ENCODE data around the gene ANGEL1.

The ANGEL1 gene

GRCh38 chr14:76812422-76813383 lies at the start of gene ANGEL1:
Gene ANGEL1 (minus strand): TSS chr14:76812882. CDS start chr14:76812827, 55 bp downstream.
- TF ChIP-seq TCF4 (CRISPR knock-in tag; IDR thresholded peaks at IDR 0.05; ENCODE audit: borderline replicate concordance) = no peak
- TF ChIP-seq ESRRG (CRISPR knock-in tag; IDR thresholded peaks at IDR 0.05) = no peak
- TF ChIP-seq ZFP3 (CRISPR knock-in tag; IDR thresholded peaks at IDR 0.05) = no peak
- no peak for TF ChIP-seq ZC3H10 (CRISPR knock-in tag; IDR thresholded peaks at IDR 0.05)
- no peak for TF ChIP-seq OSR1 (CRISPR knock-in tag; IDR thresholded peaks at IDR 0.05)
- no peak for TF ChIP-seq RARB (CRISPR knock-in tag; IDR thresholded peaks at IDR 0.05)
- no peak for TF ChIP-seq BACH2 (CRISPR knock-in tag; IDR thresholded peaks at IDR 0.05; ENCODE audit: borderline replicate concordance)
- no peak for TF ChIP-seq ZNF8 (CRISPR knock-in tag; IDR thresholded peaks at IDR 0.05)
- no peak for TF ChIP-seq CREB5 (CRISPR knock-in tag; IDR thresholded peaks at IDR 0.05; ENCODE audit: low read depth)
- no peak for TF ChIP-seq GLIS3 (CRISPR knock-in tag; IDR thresholded peaks at IDR 0.05)
- no peak for TF ChIP-seq SNAI2 (CRISPR knock-in tag; IDR thresholded peaks at IDR 0.05)
- no peak for TF ChIP-seq PPARA (CRISPR knock-in tag; IDR thresholded peaks at IDR 0.05; ENCODE audit: borderline replicate concordance)
- no peak for TF ChIP-seq POU6F1 (CRISPR knock-in tag; IDR thresholded peaks at IDR 0.05; ENCODE audit: borderline replicate concordance, low read depth)
- TF ChIP-seq TSHZ2 (CRISPR knock-in tag; IDR thresholded peaks at IDR 0.05) = no peak
- TF ChIP-seq PATZ1 (CRISPR knock-in tag; IDR thresholded peaks at IDR 0.05; ENCODE audit: borderline replicate concordance) = no peak
- TF ChIP-seq ARNTL (CRISPR knock-in tag; IDR thresholded peaks at IDR 0.05; ENCODE audit: borderline replicate concordance, low read depth) = no peak
- no peak for TF ChIP-seq CSRNP3 (CRISPR knock-in tag; IDR thresholded peaks at IDR 0.05)
- TF ChIP-seq ISL1 (CRISPR knock-in tag; IDR thresholded peaks at IDR 0.05) = no peak
- TF ChIP-seq TOX (CRISPR knock-in tag; IDR thresholded peaks at IDR 0.05; ENCODE audit: borderline replicate concordance) = no peak
- peak; percentile 93 for ATAC-seq

GRCh38 chr14:76861574-76862255 lies 49.0 kb upstream of the ANGEL1 start:
- TF ChIP-seq OSR1 (CRISPR knock-in tag; IDR thresholded peaks at IDR 0.05) (no peak), ZNF565 (CRISPR knock-in tag; conservative IDR thresholded peaks at IDR 0.05; ENCODE audit: low read depth) (no peak), CSRNP3 (CRISPR knock-in tag; IDR thresholded peaks at IDR 0.05) (no peak), ZNF8 (CRISPR knock-in tag; IDR thresholded peaks at IDR 0.05) (no peak), ARNTL (CRISPR knock-in tag; IDR thresholded peaks at IDR 0.05; ENCODE audit: borderline replicate concordance, low read depth) (no peak), SNAI2 (CRISPR knock-in tag; IDR thresholded peaks at IDR 0.05) (no peak), ZFP3 (CRISPR knock-in tag; IDR thresholded peaks at IDR 0.05) (no peak), ZNF70 (CRISPR knock-in tag; IDR thresholded peaks at IDR 0.05) (no peak)
- no peak for ATAC-seq

Measured in SK-N-SH treated with all-trans-retinoic acid at 6 μM for 48 hours (cell line).